LHCN-M2 (cell line): Measurements from ENCODE around the gene PTPRK. TPM values are rescaled to one million over a fixed set of nuclear protein-coding genes. Genes with fewer than 3 reads are reported as not detected.

Experiments
- DNase-seq: peaks from one replicate; pipeline ENCODE4 v3.0.0-alpha.2; 2012; ENCODE audit warnings: low read depth
- total RNA-seq: library from RNA; depleted of rRNA; stranded (reverse); fragments of >200 nt; gene quantifications from 2 replicates; pipeline ENCODE4 v1.2.3, GENCODE V29; 2014

The PTPRK gene
- total RNA-seq, 1 experiment from 2014 or later, result 50.9 TPM

GRCh38 chr6:128150376-128150775 lies 370.0 kb downstream of the PTPRK start:
- peak; percentile 96 for DNase-seq

DNA sequence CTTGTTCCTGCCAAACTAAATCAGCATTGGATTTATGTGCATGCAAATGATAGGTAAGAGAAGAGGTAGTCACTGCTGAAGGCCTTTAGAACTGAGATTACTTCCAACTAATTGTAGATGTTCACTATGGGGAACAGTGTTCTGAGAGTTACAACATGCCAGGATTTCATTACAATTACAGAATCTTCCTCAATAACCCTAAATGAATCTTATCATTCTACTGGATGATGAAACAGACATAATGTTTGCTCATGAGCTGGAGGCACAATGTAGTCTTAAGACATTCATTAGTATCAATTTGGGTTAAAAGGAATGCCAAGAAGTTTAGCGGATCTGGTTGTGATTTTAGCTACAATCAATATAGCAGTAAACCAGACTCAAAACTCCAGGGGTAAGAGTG lies 370.6 kb downstream of the PTPRK start:
- no peak for DNase-seq

DNA sequence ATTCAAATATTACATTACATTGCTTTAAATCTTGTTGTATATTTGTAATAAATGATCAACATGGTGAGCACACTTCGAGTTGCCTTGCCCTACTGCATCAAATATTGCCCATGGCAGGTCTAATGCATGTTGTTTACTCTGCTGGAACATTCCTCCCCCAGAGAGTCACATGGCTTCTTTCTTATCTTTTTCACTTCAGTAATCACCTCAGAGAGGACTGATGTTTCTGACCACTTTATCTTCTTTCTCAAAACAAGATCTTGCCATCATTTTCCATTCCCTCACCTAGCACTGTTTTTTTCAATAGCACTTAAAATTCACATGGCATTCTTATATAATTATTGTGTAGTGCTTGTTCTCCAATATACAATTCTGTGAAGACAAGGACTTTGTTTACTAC lies 376.1 kb downstream of the PTPRK start:
- no peak for DNase-seq

- no peak for DNase-seq
Observed at GRCh38 chr6:128141932-128142331, 378.5 kb downstream of the PTPRK start.

- peak; percentile 60 for DNase-seq
Observed at GRCh38 chr6:128139519-128139918, 380.9 kb downstream of the PTPRK start.

- no peak for DNase-seq
Observed at GRCh38 chr6:128138694-128139093, 381.7 kb downstream of the PTPRK start.

DNA sequence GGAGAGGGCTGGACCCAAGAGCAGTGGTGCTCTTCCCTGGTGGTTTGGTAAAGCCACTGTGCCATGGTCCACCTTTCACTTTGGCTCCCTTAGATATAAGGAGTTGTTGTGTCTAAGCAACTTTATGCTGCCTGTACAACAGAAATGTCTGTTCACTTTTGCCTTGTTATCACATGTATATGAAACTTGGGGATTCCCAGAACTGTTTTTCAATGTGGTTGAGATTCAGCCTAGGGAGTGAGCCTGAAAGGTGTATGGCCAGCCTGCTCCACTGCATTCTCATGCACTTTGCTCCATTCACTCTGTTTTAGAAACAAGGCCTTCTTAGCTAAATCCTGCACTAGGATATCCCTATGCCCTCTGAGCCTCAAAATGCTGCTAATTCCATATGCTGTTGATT lies 385.1 kb downstream of the PTPRK start:
- no peak for DNase-seq

- DNase-seq, result peak; percentile 32
Observed at GRCh38 chr6:128131566-128131965, 388.8 kb downstream of the PTPRK start.

GRCh38 chr6:128131036-128131435 lies 389.4 kb downstream of the PTPRK start:
- no peak for DNase-seq

DNA sequence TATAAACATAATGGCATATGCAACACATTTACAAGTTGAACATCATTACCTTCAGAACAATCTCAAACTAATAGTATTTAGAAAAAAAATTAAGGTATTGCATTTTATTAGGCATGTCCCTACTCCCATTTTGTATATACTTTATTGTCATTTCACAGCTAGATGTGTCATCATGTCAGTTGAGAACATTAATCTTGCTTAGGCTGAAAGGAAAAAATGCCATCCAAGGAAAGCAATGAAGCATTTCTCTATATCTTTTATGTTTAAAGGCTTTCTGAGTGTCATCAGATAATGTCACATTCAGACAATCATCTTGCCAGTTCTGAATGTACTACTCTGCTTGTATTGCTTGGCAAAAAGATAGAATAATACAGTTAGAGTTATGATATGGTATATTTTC lies 390.7 kb downstream of the PTPRK start:
- no peak for DNase-seq

- no peak for DNase-seq
Observed at GRCh38 chr6:128127650-128128049, 392.7 kb downstream of the PTPRK start.

DNA sequence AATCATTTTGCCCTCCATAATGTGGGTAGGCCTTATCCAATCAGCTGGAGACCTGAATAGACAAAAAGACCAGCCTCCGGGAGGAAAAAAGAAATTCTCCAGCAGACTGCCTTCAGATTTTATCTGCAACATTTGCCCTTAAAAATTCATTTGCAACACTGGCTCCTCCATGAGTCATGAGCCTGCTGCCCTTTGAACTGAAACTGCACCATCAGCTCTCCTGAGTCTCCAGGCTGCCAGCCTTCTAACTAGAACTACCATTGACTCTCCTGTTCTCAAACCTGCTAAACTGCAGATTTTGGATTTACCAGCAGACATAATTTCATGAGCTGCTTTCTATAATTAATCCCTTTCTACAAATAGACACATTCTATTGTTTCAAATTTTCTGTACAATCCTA lies 395.7 kb downstream of the PTPRK start:
- DNase-seq, result peak; percentile 47

DNA sequence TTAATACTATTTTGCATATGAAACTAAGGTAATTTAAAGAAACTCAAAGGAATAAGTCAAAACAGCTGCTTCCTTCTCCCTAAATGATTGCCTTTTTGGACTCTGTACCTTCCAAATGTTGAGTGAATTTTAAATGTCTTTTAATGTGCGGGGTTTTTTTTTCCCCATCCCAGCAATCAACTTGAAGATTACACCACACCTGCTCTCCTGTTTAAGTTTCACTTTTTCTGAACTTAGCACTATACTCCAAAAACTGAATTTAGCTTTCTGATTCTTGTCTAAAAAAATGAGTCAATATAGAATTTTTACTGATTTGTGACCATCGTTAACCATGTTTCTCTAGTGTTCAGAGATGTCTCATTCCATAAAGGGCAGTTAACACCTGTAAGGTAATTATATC lies 398.8 kb downstream of the PTPRK start:
- no peak for DNase-seq

DNA sequence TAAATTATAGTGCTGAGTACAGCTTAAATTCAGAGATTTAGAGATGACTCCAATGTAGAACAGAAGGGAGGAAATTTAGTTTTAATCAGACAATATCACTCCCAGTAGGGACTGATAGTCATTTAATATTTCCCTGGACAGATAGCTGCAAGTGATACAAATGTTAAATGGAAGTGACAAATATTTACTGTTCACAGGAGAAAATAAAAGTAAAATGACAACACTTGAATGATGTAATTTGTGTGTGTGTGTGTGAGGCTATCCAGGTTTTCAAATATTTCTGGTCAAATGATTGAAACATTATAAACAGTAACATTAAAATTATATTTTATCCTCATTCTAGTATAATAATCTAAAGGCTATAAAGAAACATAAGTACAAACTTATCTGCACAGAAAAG lies 399.2 kb downstream of the PTPRK start:
- DNase-seq, result no peak

GRCh38 chr6:128118401-128118800 lies 402.0 kb downstream of the PTPRK start:
- peak; percentile 41 for DNase-seq

GRCh38 chr6:128117916-128118315 lies 402.5 kb downstream of the PTPRK start:
- no peak for DNase-seq

GRCh38 chr6:128114164-128114563 lies 406.2 kb downstream of the PTPRK start:
- DNase-seq, result no peak

DNA sequence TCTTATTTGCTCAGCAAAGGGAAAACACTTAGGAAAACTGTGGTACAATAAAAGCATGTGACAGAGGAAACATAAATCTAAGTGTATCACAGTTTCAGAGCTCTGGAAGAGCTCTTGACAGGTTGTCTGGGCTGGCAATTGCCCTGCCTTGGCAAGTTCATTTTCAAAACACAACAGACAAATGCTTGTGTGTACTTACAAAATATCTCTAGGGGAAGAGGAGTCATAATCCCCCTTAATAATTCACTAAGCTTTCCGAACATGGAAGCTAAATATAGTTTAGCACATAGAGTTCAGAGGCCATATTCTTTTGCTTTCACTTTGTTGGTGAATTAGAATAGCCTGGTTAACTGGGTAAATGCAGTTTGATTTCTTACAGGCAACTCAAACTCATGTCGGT lies 407.9 kb downstream of the PTPRK start:
- DNase-seq, result peak; percentile 43

DNA sequence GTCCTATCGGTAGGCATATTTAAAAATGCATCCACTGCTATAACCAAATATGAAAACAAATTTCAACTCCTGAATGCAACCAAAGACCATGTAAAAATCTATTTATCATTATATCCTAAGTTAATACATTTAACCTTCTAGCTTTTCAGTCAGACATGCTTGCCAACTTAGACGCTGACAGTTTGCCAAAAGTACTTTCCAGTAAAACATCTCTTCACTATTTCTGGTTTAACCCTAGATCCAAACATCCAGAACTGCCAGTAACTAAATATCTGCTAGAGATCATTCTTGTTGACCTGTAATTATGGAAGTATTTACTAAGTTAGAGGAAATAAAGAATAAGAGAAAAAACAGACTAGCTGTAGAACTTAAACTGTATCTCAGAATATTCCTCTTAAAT lies 409.3 kb downstream of the PTPRK start:
- no peak for DNase-seq

DNA sequence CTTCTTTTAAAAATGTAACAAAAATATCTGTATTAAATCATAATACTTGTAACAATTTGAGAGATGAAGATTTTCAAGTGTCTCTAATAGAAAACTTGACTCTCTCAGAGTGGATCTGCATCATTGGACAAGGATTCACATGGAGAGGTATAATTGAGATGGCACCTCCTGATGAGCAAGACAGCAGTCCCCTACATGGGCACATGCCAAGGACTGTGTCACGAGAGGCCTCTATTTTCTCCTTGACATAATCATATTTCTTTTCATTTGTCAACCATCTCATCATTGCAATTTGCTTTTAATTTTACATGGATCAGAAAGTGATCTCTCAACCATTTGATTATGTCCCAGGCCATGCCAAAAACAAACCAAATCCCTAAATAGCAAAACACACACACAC lies 412.7 kb downstream of the PTPRK start:
- no peak for DNase-seq

GRCh38 chr6:128099571-128100197 lies 420.7 kb downstream of the PTPRK start:
- no peak for DNase-seq

DNA sequence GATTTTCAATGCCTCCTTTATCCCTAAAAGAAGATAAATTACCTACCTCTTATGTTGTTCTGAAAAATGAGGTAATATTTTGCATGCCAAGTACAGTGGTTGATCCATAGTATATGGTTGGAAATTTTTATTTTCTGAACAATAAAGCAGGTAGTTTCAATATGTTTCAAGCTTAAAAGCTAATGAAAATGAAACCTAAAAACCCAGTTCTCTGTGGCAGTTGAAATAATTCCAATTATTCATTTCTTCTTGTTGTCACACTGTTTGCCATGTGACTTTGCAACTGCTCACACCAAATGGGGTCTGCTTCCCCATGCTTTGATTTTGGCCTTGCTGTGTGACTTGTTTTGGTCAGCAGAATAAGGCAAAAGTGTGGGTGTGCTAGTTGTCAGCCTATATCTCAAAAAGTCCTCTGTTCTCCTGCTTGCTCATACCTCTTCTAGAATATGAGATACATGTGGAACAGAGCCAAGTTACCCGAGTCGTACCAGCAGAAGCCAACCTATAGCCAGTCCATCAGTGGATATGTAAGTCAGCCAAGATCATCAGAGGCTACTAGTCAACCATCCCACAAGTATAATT lies 422.3 kb downstream of the PTPRK start:
- DNase-seq, result no peak

DNA sequence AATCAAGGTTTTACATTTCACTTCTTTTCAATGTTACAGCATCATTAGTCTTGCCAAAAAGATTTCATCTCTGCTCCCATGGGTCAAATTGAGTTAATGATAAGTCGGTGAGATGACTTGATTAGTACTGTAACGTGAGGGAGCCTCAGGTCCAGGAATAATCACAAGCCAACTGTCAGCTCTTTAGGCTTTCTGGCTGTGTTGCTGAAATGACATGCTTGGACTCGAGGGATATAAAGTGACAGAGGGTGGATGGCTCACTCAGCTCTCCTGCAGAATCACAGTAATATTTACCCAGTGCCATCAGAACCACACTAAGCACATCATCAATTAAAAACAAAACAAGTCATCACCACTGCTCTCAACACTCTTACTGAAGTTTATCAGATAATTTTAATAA lies 423.4 kb downstream of the PTPRK start:
- no peak for DNase-seq

DNA sequence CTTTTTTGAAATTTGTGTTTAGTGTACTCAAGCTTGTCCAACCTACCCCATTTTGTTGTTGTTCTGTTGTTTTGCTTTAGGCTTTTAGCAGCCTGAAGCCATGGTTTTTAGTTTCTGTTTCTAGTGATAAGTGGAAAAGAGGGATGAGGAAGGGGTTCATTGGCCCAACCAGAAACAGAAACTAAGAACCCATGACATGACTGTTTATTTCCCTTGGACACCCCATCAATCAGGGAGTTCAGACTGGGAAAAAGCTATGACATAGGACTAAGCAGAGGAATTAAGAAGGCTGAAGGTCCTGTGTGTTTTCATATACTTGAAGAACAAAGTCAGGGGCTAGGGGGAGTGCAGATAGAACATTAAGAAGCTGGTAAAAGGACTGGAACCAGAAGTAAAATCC lies 425.0 kb downstream of the PTPRK start:
- DNase-seq, result no peak
